Loucy (cell line): Measurements from ENCODE around the gene POU5F2.

Experiments used
- H2AFZ ChIP-seq: fragments of 200-600 bp; sonication (generic); 2 replicates; pipeline ENCODE4 v1.6.0; 2016; ENCODE audit warnings: antibody characterized with exemption, mild to moderate bottlenecking, low read length, moderate library complexity
- H3F3A ChIP-seq: fragments of 200-600 bp; 2 replicates; pipeline ENCODE4 v1.6.0; 2016; ENCODE audit warnings: antibody characterized with exemption, low read depth, mild to moderate bottlenecking
- H3K27me3 ChIP-seq: fragments of 200-600 bp; sonication (generic); 2 replicates; pipeline ENCODE4 v1.6.1; 2014; ENCODE audit warnings: low read length, mild to moderate bottlenecking; ENCODE audit not compliant: insufficient read depth, poor library complexity, severe bottlenecking
- H3K36me3 ChIP-seq: fragments of 200-600 bp; sonication (generic); 2 replicates; pipeline ENCODE4 v1.6.1; 2016; ENCODE audit warnings: low read length; ENCODE audit not compliant: insufficient read depth
- H3K4me1 ChIP-seq: fragments of 200-600 bp; sonication (generic); 2 replicates; pipeline ENCODE4 v1.5.1; 2014; ENCODE audit warnings: low read length, mild to moderate bottlenecking; ENCODE audit not compliant: insufficient read depth, poor library complexity, severe bottlenecking
- H3K4me2 ChIP-seq: fragments of 200-600 bp; sonication (generic); 2 replicates; pipeline ENCODE4 v1.6.0; 2014; ENCODE audit warnings: antibody characterized with exemption, low read length, low read depth, mild to moderate bottlenecking; ENCODE audit not compliant: poor library complexity, severe bottlenecking
- H3K4me3 ChIP-seq: fragments of 200-600 bp; sonication (generic); 2 replicates; pipeline ENCODE4 v1.5.1; 2014; ENCODE audit warnings: low read length, mild to moderate bottlenecking, mixed read lengths; ENCODE audit not compliant: poor library complexity, severe bottlenecking
- H3K79me2 ChIP-seq: fragments of 200-600 bp; sonication (generic); 2 replicates; pipeline ENCODE4 v1.6.1; 2014; ENCODE audit warnings: low read length; ENCODE audit not compliant: insufficient read depth
- H3K9ac ChIP-seq: fragments of 200-600 bp; sonication (generic); 2 replicates; pipeline ENCODE4 v1.6.0; 2014; ENCODE audit warnings: mild to moderate bottlenecking, low read depth, low read length, moderate library complexity; ENCODE audit not compliant: poor library complexity, severe bottlenecking
- H3K9me2 ChIP-seq: fragments of 200-600 bp; sonication (generic); replicated peaks from 2 replicates; pipeline ENCODE4 v1.6.1; 2016; ENCODE audit warnings: low read depth, low read length, mixed read lengths
- H3K9me3 ChIP-seq: fragments of 200-600 bp; sonication (generic); 2 replicates; pipeline ENCODE4 v1.6.1; 2014; ENCODE audit warnings: mild to moderate bottlenecking, antibody characterized with exemption, low read length, low read depth; ENCODE audit not compliant: insufficient read depth
- H4K20me1 ChIP-seq: fragments of 200-600 bp; sonication (generic); 2 replicates; pipeline ENCODE4 v1.6.0; 2014; ENCODE audit warnings: antibody characterized with exemption, low read length, mild to moderate bottlenecking; ENCODE audit not compliant: insufficient read depth, poor library complexity, severe bottlenecking
- EZH2phosphoT487 ChIP-seq: fragments of 200-600 bp; IDR thresholded peaks from 2 replicates; pipeline ENCODE4 v1.6.1; 2018; ENCODE audit warnings: antibody characterized with exemption, mild to moderate bottlenecking, moderate library complexity, borderline replicate concordance
- TF ChIP-seq, protein P1 (sequence below): fragments of 200-600 bp; sonication (generic); conservative IDR thresholded peaks from 2 replicates; pipeline ENCODE4 v1.5.1; 2014; ENCODE audit warnings: mild to moderate bottlenecking, antibody characterized with exemption, low read length

The POU5F2 gene

DNA sequence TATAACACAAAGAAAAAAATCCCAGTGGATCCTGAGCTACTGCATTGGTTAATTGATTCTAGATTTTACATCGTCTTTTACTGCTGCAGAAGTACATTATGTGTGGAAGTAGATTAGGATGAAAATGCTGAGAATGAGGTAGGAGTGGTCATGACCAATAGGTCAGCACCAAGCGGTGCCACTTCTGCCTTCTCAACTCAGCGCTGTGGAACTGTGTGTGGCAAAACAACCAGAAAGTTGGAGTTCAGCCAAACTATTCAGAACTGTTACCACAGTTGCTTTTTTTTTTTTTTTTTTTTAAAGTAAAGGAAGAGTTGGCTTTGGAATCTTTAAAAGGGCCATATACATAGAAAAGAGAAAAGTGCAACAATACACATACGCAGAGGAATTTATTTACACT lies 24.2 kb downstream of the POU5F2 start:
- Histone ChIP-seq H3K27me3 (no peaks in the 10 kb centered on the region), H3K9me3 (no peaks in the 10 kb centered on the region), H3K79me2 (no peaks in the 10 kb centered on the region), H3K4me3 (no peak overlapping the region), H3K4me2 (no peak overlapping the region), H4K20me1 (no peaks in the 10 kb centered on the region), H2AFZ (no peak overlapping the region), H3K36me3 (no peaks in the 10 kb centered on the region), H3K9ac (no peak overlapping the region), H3K9me2 (no peaks in the 10 kb centered on the region), H3K4me1 (no peaks in the 10 kb centered on the region), H3F3A (no peaks in the 10 kb centered on the region)
- TF ChIP-seq EZH2phosphoT487: no peak
- TF ChIP-seq, protein P1, sequence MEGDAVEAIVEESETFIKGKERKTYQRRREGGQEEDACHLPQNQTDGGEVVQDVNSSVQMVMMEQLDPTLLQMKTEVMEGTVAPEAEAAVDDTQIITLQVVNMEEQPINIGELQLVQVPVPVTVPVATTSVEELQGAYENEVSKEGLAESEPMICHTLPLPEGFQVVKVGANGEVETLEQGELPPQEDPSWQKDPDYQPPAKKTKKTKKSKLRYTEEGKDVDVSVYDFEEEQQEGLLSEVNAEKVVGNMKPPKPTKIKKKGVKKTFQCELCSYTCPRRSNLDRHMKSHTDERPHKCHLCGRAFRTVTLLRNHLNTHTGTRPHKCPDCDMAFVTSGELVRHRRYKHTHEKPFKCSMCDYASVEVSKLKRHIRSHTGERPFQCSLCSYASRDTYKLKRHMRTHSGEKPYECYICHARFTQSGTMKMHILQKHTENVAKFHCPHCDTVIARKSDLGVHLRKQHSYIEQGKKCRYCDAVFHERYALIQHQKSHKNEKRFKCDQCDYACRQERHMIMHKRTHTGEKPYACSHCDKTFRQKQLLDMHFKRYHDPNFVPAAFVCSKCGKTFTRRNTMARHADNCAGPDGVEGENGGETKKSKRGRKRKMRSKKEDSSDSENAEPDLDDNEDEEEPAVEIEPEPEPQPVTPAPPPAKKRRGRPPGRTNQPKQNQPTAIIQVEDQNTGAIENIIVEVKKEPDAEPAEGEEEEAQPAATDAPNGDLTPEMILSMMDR: no peak

DNA sequence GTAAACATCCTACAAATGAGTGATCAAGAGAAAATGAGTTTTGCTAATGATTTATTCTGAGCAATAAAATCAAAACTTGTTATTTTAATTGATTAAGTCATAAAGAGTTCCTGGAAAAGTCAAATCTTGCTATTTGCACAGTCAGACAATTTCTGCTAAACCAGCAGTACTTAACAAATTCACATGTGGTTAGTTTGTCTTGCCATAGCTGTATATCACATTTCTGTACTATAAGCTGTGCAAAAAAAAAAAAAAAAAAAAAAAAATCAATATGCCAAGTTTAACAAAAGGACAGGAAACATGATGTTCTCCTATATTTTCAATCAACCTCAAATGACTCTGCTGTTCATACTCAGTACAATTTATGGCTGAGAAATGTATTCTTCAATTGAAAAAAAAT lies 24.9 kb downstream of the POU5F2 start:
- Histone ChIP-seq H3K4me3 (no peak overlapping the region), H3K79me2 (no peaks in the 10 kb centered on the region), H3K9me3 (no peaks in the 10 kb centered on the region), H3K36me3 (no peaks in the 10 kb centered on the region), H4K20me1 (no peaks in the 10 kb centered on the region), H3K9ac (no peak overlapping the region), H3K4me1 (no peaks in the 10 kb centered on the region), H3K4me2 (no peak overlapping the region), H3F3A (no peaks in the 10 kb centered on the region), H3K27me3 (no peaks in the 10 kb centered on the region), H2AFZ (no peak overlapping the region), H3K9me2 (no peaks in the 10 kb centered on the region)
- TF ChIP-seq, protein P1: no peak
- TF ChIP-seq EZH2phosphoT487: no peak

DNA sequence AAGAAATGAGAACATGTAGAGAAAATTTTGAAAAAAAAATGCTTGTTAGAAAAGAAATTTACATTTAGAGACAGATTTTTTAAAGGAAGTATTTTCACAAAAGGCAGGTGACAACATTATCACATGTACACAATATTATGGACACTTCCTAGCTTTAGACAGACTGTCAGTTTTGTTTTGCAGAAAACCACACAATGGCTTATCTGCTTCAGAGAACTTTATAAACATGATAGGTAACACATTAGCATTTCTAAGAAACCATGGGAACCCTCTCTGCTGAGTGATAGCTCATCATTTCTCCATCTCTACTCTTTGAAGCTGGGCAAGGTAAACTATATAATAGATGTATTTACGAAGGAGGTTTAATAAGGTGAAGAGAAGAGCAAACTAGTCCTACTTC lies 25.6 kb downstream of the POU5F2 start:
- no peak for TF ChIP-seq EZH2phosphoT487
- TF ChIP-seq, protein P1: no peak
- H3K27me3 ChIP-seq: no peaks in the 10 kb centered on the region

More for the DNA sequence above, 25.6 kb downstream of the POU5F2 start:
- H3K9me2 ChIP-seq: no peaks in the 10 kb centered on the region
- no peak overlapping the region for H2AFZ ChIP-seq
- H3K79me2 ChIP-seq: no peaks in the 10 kb centered on the region
- H3K9ac ChIP-seq: no peak overlapping the region
- H4K20me1 ChIP-seq: no peaks in the 10 kb centered on the region
- no peak overlapping the region for H3K4me3 ChIP-seq
- no peaks in the 10 kb centered on the region for H3K36me3 ChIP-seq
- H3F3A ChIP-seq: no peaks in the 10 kb centered on the region
- H3K9me3 ChIP-seq: no peaks in the 10 kb centered on the region
- H3K4me2 ChIP-seq: no peak overlapping the region
- no peaks in the 10 kb centered on the region for H3K4me1 ChIP-seq
